GM12865 (cell line): ENCODE results near the gene EML1.
"Not testable (repeated sequence)": the region's sequence is repeated elsewhere in the genome, so short reads cannot be mapped to it uniquely, and the experiment has no call there.

Experiments used
- DNase-seq: peaks from one replicate; pipeline ENCODE4 v3.0.0; 2010; ENCODE audit warnings: low read depth
- H3K4me3 ChIP-seq: 2 replicates; pipeline ENCODE4 v1.5.1; 2011; ENCODE audit warnings: mild to moderate bottlenecking, low read depth, low read length, control low read depth
- TF ChIP-seq, protein P1 (sequence below): IDR thresholded peaks from 2 replicates; pipeline ENCODE4 v1.5.1; 2011; ENCODE audit warnings: low read length, control low read depth, low read depth, inconsistent platforms; ENCODE audit not compliant: insufficient read depth; ENCODE audit errors: missing control alignments

The EML1 gene

GRCh38 chr14:99941211-99941610 lies 148.0 kb downstream of the EML1 start:
- H3K4me3 ChIP-seq = no peak overlapping the region
- no peak for DNase-seq
- TF ChIP-seq, protein P1, sequence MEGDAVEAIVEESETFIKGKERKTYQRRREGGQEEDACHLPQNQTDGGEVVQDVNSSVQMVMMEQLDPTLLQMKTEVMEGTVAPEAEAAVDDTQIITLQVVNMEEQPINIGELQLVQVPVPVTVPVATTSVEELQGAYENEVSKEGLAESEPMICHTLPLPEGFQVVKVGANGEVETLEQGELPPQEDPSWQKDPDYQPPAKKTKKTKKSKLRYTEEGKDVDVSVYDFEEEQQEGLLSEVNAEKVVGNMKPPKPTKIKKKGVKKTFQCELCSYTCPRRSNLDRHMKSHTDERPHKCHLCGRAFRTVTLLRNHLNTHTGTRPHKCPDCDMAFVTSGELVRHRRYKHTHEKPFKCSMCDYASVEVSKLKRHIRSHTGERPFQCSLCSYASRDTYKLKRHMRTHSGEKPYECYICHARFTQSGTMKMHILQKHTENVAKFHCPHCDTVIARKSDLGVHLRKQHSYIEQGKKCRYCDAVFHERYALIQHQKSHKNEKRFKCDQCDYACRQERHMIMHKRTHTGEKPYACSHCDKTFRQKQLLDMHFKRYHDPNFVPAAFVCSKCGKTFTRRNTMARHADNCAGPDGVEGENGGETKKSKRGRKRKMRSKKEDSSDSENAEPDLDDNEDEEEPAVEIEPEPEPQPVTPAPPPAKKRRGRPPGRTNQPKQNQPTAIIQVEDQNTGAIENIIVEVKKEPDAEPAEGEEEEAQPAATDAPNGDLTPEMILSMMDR = no peak

- TF ChIP-seq, protein P1 = no peak
- no peak for DNase-seq
- H3K4me3 ChIP-seq = no peak overlapping the region
Observed at GRCh38 chr14:99943620-99944019, 150.4 kb downstream of the EML1 start.

GRCh38 chr14:99944241-99944651 lies 151.0 kb downstream of the EML1 start:
- TF ChIP-seq, protein P1 = no peak
- no peak for DNase-seq
- H3K4me3 ChIP-seq = no peak overlapping the region

GRCh38 chr14:99945732-99946651 lies 152.8 kb downstream of the EML1 start:
- H3K4me3 ChIP-seq = peak overlapping the region; percentile 17; the same call in 1 of the 2 replicates
- DNase-seq = peak; percentile 76
- TF ChIP-seq, protein P1 = no peak

- DNase-seq = peak; percentile 68
- TF ChIP-seq, protein P1 = peak; percentile 86
- H3K4me3 ChIP-seq = peak overlapping the region; percentile 17
Observed at GRCh38 chr14:99946652-99947489, 153.7 kb downstream of the EML1 start.

DNA sequence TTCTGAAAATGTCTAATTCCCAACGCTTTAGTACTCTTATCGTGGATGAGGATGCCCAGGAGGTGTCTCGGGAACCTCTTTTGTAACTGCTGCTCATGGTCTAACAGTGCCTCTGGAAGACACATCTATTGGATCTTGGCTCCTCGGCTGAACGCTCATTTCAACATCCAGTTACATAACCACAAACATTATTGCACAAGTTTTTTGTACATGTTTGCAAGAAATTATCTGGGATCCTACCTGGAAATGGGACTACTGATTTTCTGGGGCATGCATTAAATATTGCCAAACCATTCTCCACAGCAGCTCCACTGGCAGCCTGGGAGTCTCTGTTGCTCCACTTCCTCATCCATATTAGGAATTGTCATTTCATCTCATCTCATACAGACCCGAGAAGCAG lies 154.5 kb downstream of the EML1 start:
- DNase-seq = no peak
- H3K4me3 ChIP-seq = no peak overlapping the region
- TF ChIP-seq, protein P1 = no peak

GRCh38 chr14:99949011-99949732 lies 156.0 kb downstream of the EML1 start:
- not testable (repeated sequence) for DNase-seq, H3K4me3 ChIP-seq
